Testis (tissue), 3 donors: ENCODE data around the gene DGKB. TPM values are rescaled to one million over a fixed set of nuclear protein-coding genes. Genes with fewer than 3 reads are reported as not detected.

ENCODE experiments used
- DNase-seq: peaks from one replicate; pipeline ENCODE4 v3.0.0-alpha.2; 2019
- H3K27ac ChIP-seq, 2 donors: fragments of 200-600 bp; sonication (generic); one replicate each; pipeline ENCODE4 v1.5.1; 2019
- H3K27me3 ChIP-seq: fragments of 200-600 bp; sonication (generic); one replicate; pipeline ENCODE4 v1.5.1; 2019
- H3K36me3 ChIP-seq: fragments of 200-600 bp; sonication (generic); one replicate; pipeline ENCODE4 v1.5.1; 2017; ENCODE audit warnings: low read depth; ENCODE audit errors: missing control alignments
- H3K4me1 ChIP-seq: fragments of 200-600 bp; sonication (generic); one replicate; pipeline ENCODE4 v1.5.1; 2019
- H3K4me3 ChIP-seq, 2 donors: fragments of 200-600 bp; sonication (generic); one replicate each; pipeline ENCODE4 v1.5.1; 2017 to 2019
- H3K9me3 ChIP-seq: fragments of 200-600 bp; sonication (generic); one replicate; pipeline ENCODE4 v1.5.1; 2017
- CTCF ChIP-seq, 3 experiments: fragments of 450-650 bp in 2 of 3; fragments of 200-600 bp in 1 of 3; sonication (generic) in 1 of 3; IDR thresholded peaks; one replicate each; pipeline ENCODE4 v1.5.1; 2016 to 2019; ENCODE audit warnings: antibody characterized with exemption in 3 of 3, mild to moderate bottlenecking in 2 of 3, moderate library complexity in 1 of 3
- POLR2A ChIP-seq: fragments of 450-650 bp; IDR thresholded peaks from one replicate; pipeline ENCODE4 v1.6.1; 2017; ENCODE audit warnings: antibody characterized with exemption, mild to moderate bottlenecking, moderate library complexity
- WGBS, 2 donors: methylation state at CpG; one replicate each; pipeline ENCODE4 v1.1.5; 2018; 5-methylcytosine and 5-hydroxymethylcytosine counted together
- intact Hi-C: fragments of 100-400 bp; cut with DNase I; formaldehyde crosslinking; loops from one replicate; pipeline ENCODE4 v1.15.1; 2023; ENCODE audit warnings: low total_unique reads
- polyA plus RNA-seq: library from polyadenylated mRNA; stranded (reverse); fragments of 350-450 nt; fragmentation: Illumina TruSeq; extraction: RNeasy Lipid Tissue Mini Kit (QIAGEN cat#74804); gene quantifications from one replicate; pipeline ENCODE4 v1.2.3, GENCODE V29; 2014; ENCODE audit warnings: low read depth, low replicate concordance; ENCODE audit not compliant: insufficient read depth
- total RNA-seq, 2 donors: library from RNA; depleted of rRNA; stranded (reverse); fragments of >200 nt; gene quantifications; one replicate each; pipeline ENCODE4 v1.2.3, GENCODE V29; 2016

Gene DGKB
- total and polyA plus RNA-seq, 3 donors from 2014 or later, result 0.17 to 1.1 (median 0.55) TPM

GRCh38 chr7:14228341-14228740 is 674.2 kb downstream of the DGKB start:
- DNase-seq, result no peak
- no peak overlapping the region for H3K4me3 ChIP-seq
- H3K27me3 ChIP-seq, result no peaks in the 10 kb centered on the region
- intact Hi-C loops, result no loop called here
- no peaks in the 10 kb centered on the region for H3K36me3 ChIP-seq
- TF ChIP-seq POLR2A, result no peak
- no peak for TF ChIP-seq CTCF (IDR thresholded peaks at IDR 0.05)
- no peaks in the 10 kb centered on the region for H3K4me1 ChIP-seq
- H3K27ac ChIP-seq, result no peak overlapping the region
- 85 to 86% methylated on average over 4 of the region's 4 CpGs for WGBS, 2 donors
- no peaks in the 10 kb centered on the region for H3K9me3 ChIP-seq

- WGBS, 2 donors, result 90 to 96% methylated on average over 2 of the region's 2 CpGs
- no peak overlapping the region for H3K27ac ChIP-seq
- H3K27me3 ChIP-seq, result no peaks in the 10 kb centered on the region
- no peak for DNase-seq
- no peaks in the 10 kb centered on the region for H3K4me1 ChIP-seq
- H3K36me3 ChIP-seq, result no peaks in the 10 kb centered on the region
- H3K4me3 ChIP-seq, result no peak overlapping the region
- intact Hi-C loops, result no loop called here
- TF ChIP-seq POLR2A (no peak), CTCF (IDR thresholded peaks at IDR 0.05) (no peak)
- no peaks in the 10 kb centered on the region for H3K9me3 ChIP-seq
These were observed 676.4 kb downstream of the DGKB start for GRCh38 chr7:14226126-14226525.

- H3K4me3 ChIP-seq, result no peak overlapping the region
- intact Hi-C loops, result no loop called here
- H3K27me3 ChIP-seq, result no peaks in the 10 kb centered on the region
- H3K27ac ChIP-seq, result no peak overlapping the region
- no peaks in the 10 kb centered on the region for H3K9me3 ChIP-seq
- peaks cover 5% of the 10 kb centered on the region for H3K4me1 ChIP-seq
- no peak for DNase-seq
- H3K36me3 ChIP-seq, result no peaks in the 10 kb centered on the region
- TF ChIP-seq POLR2A (no peak), CTCF (IDR thresholded peaks at IDR 0.05) (no peak)
These were observed 683.4 kb downstream of the DGKB start for GRCh38 chr7:14219125-14219524.

GRCh38 chr7:14218338-14218737 is 684.2 kb downstream of the DGKB start:
- no peaks in the 10 kb centered on the region for H3K27me3 ChIP-seq
- 46 to 50% methylated on average over 1 of the region's 1 CpG for WGBS, 2 donors
- peak overlapping the region in 1 of 2 donors; percentile 23 for H3K27ac ChIP-seq
- no peak overlapping the region for H3K4me3 ChIP-seq
- H3K9me3 ChIP-seq, result no peaks in the 10 kb centered on the region
- peaks cover 5% of the 10 kb centered on the region for H3K4me1 ChIP-seq
- TF ChIP-seq POLR2A, result no peak
- no peak for TF ChIP-seq CTCF (IDR thresholded peaks at IDR 0.05)
- no peaks in the 10 kb centered on the region for H3K36me3 ChIP-seq
- intact Hi-C loops, result no loop called here
- no peak for DNase-seq

- TF ChIP-seq POLR2A (no peak), CTCF (IDR thresholded peaks at IDR 0.05) (no peak)
These were observed 692.6 kb downstream of the DGKB start for GRCh38 chr7:14209896-14210484.

More at GRCh38 chr7:14209896-14210484, 692.6 kb downstream of the DGKB start:
- WGBS, 2 donors, result 63 to 80% methylated on average over 1 of the region's 1 CpG
- Histone ChIP-seq H3K27ac (no peak overlapping the region), H3K9me3 (no peaks in the 10 kb centered on the region), H3K4me3 (no peak overlapping the region), H3K4me1 (no peaks in the 10 kb centered on the region), H3K36me3 (no peaks in the 10 kb centered on the region), H3K27me3 (no peaks in the 10 kb centered on the region)
- no peak for DNase-seq
- intact Hi-C loops, result no loop called here
